ENCODE measurements around the gene DNAJC15. TPM values are rescaled to one million over a fixed set of nuclear protein-coding genes. Genes with fewer than 3 reads are reported as not detected.
"Not testable (repeated sequence)": the region's sequence is repeated elsewhere in the genome, so short reads cannot be mapped to it uniquely, and the experiment has no call there.

The DNAJC15 gene
- total RNA-seq, 1 donor from 2014 or later: 30.1 TPM

GRCh38 chr13:42984026-42984425 is 39.4 kb upstream of the DNAJC15 start:
- Histone ChIP-seq H3K9me3 (replicated peaks) (no peaks in the 10 kb centered on the region), H3K36me3 (no peaks in the 10 kb centered on the region), H3K4me3 (no peak overlapping the region), H3K27me3 (ENCODE audit: low read depth) (no peaks in the 10 kb centered on the region), H3K27ac (replicated peaks) (no peak overlapping the region), H3K4me1 (peaks cover 16% of the 10 kb centered on the region)
- TF ChIP-seq CTCF (IDR thresholded peaks at IDR 0.05; ENCODE audit: borderline replicate concordance): no peak
- intact Hi-C loops (cut with micrococcal nuclease): no loop called here
- DNase-seq: no peak

- intact Hi-C loops (cut with micrococcal nuclease): no loop called here
- H3K27ac ChIP-seq (replicated peaks): no peak overlapping the region
- H3K9me3 ChIP-seq (replicated peaks): no peaks in the 10 kb centered on the region
- H3K27me3 ChIP-seq (ENCODE audit: low read depth): no peaks in the 10 kb centered on the region
- H3K4me1 ChIP-seq: peaks cover 16% of the 10 kb centered on the region
- no peaks in the 10 kb centered on the region for H3K36me3 ChIP-seq
- no peak overlapping the region for H3K4me3 ChIP-seq
- no peak for DNase-seq
- no peak for TF ChIP-seq CTCF (IDR thresholded peaks at IDR 0.05; ENCODE audit: borderline replicate concordance)
These were observed 38.7 kb upstream of the DNAJC15 start for GRCh38 chr13:42984691-42985090.

GRCh38 chr13:42985312-42986175 is 37.8 kb upstream of the DNAJC15 start:
- intact Hi-C loops (cut with micrococcal nuclease): no loop called here
- no peak for DNase-seq
- Histone ChIP-seq H3K4me1 (peaks cover 25% of the 10 kb centered on the region), H3K36me3 (no peaks in the 10 kb centered on the region), H3K27me3 (ENCODE audit: low read depth) (no peaks in the 10 kb centered on the region), H3K9me3 (replicated peaks) (no peaks in the 10 kb centered on the region), H3K4me3 (no peak overlapping the region), H3K27ac (replicated peaks) (peak overlapping the region; percentile 39)
- TF ChIP-seq CTCF (IDR thresholded peaks at IDR 0.05; ENCODE audit: borderline replicate concordance): no peak

- no peak for TF ChIP-seq CTCF (IDR thresholded peaks at IDR 0.05; ENCODE audit: borderline replicate concordance)
- Histone ChIP-seq H3K27me3 (ENCODE audit: low read depth) (no peaks in the 10 kb centered on the region), H3K4me1 (peaks cover 31% of the 10 kb centered on the region), H3K9me3 (replicated peaks) (no peaks in the 10 kb centered on the region), H3K36me3 (no peaks in the 10 kb centered on the region), H3K4me3 (no peak overlapping the region), H3K27ac (replicated peaks) (peak overlapping the region; percentile 39)
- intact Hi-C loops (cut with micrococcal nuclease): no loop called here
- no peak for DNase-seq
These were observed 37.2 kb upstream of the DNAJC15 start for GRCh38 chr13:42986176-42986574.

GRCh38 chr13:42990291-42991232 is 32.8 kb upstream of the DNAJC15 start:
- peaks cover 35% of the 10 kb centered on the region for H3K4me1 ChIP-seq
- H3K9me3 ChIP-seq (replicated peaks): no peaks in the 10 kb centered on the region
- peak overlapping the region; percentile 76 for H3K4me3 ChIP-seq
- H3K36me3 ChIP-seq: no peaks in the 10 kb centered on the region
- intact Hi-C loops (cut with micrococcal nuclease): no loop called here
- TF ChIP-seq CTCF (IDR thresholded peaks at IDR 0.05; ENCODE audit: borderline replicate concordance): no peak
- no peak for DNase-seq
- peak overlapping the region; percentile 85 for H3K27ac ChIP-seq (replicated peaks)
- H3K27me3 ChIP-seq (ENCODE audit: low read depth): no peaks in the 10 kb centered on the region

- H3K4me1 ChIP-seq: peaks cover 29% of the 10 kb centered on the region
- intact Hi-C loops (cut with micrococcal nuclease); DNase-seq; H3K9me3 ChIP-seq (replicated peaks); H3K27me3 ChIP-seq (ENCODE audit: low read depth); H3K36me3 ChIP-seq: not testable (repeated sequence)
- peak overlapping the region; percentile 85 for H3K27ac ChIP-seq (replicated peaks)
- peak overlapping the region; percentile 76 for H3K4me3 ChIP-seq
These were observed 32.0 kb upstream of the DNAJC15 start for GRCh38 chr13:42991233-42991897.

Measured in left ventricle myocardium inferior (tissue), 1 donor.